HG03066 (cell line): ENCODE results near the gene TM4SF20.
"Not testable (repeated sequence)": the region's sequence is repeated elsewhere in the genome, so short reads cannot be mapped to it uniquely, and the experiment has no call there.

ENCODE experiments used
- ATAC-seq: cut with Tn5 transposase; IDR thresholded peaks from one replicate; pipeline ENCODE4 v1.9.1; 2021; ENCODE audit warnings: low read depth; ENCODE audit not compliant: unreplicated experiment

Gene TM4SF20

GRCh38 chr2:227398684-227399670 is 19.9 kb upstream of the TM4SF20 start:
- no peak for ATAC-seq

- no peak for ATAC-seq
These were observed 18.5 kb upstream of the TM4SF20 start for GRCh38 chr2:227397562-227397961.

- ATAC-seq: no peak
These were observed 16.4 kb upstream of the TM4SF20 start for GRCh38 chr2:227395556-227395955.

- ATAC-seq: no peak
These were observed 15.3 kb upstream of the TM4SF20 start for GRCh38 chr2:227394401-227394800.

- no peak for ATAC-seq
These were observed 11.6 kb upstream of the TM4SF20 start for GRCh38 chr2:227390468-227391256.

GRCh38 chr2:227389661-227390060 is 10.6 kb upstream of the TM4SF20 start:
- ATAC-seq: no peak

- ATAC-seq: no peak
These were observed 10.1 kb upstream of the TM4SF20 start for GRCh38 chr2:227389231-227389630.

GRCh38 chr2:227388537-227389011 is 9.5 kb upstream of the TM4SF20 start:
- no peak for ATAC-seq

GRCh38 chr2:227387583-227387982 is 8.5 kb upstream of the TM4SF20 start, which contains the start of gene SCYGR1:
Gene SCYGR1, minus strand, starts transcription at chr2:227387949. Its CDS starts 0 bp downstream, at chr2:227387949.
- ATAC-seq: not testable (repeated sequence)

GRCh38 chr2:227386630-227387029 is 7.5 kb upstream of the TM4SF20 start:
- ATAC-seq: no peak

- ATAC-seq: no peak
These were observed 4.6 kb upstream of the TM4SF20 start for GRCh38 chr2:227383686-227384085.

- ATAC-seq: not testable (repeated sequence)
These were observed 3.2 kb upstream of the TM4SF20 start for GRCh38 chr2:227382241-227382835.

GRCh38 chr2:227378371-227378782 is 729 bp downstream of the TM4SF20 start:
- no peak for ATAC-seq

- ATAC-seq: no peak
These were observed 1.4 kb downstream of the TM4SF20 start for GRCh38 chr2:227377467-227378351.

GRCh38 chr2:227376656-227377396 is 2.3 kb downstream of the TM4SF20 start:
- no peak for ATAC-seq

GRCh38 chr2:227374158-227374557 is 4.9 kb downstream of the TM4SF20 start:
- ATAC-seq: no peak

GRCh38 chr2:227373389-227373788 is 5.7 kb downstream of the TM4SF20 start:
- ATAC-seq: no peak

- ATAC-seq: no peak
These were observed 8.3 kb downstream of the TM4SF20 start for GRCh38 chr2:227370791-227371312.

- no peak for ATAC-seq
These were observed 9.0 kb downstream of the TM4SF20 start for GRCh38 chr2:227370092-227370491.
